NOMO-1 (cell line): ENCODE measurements around the gene COL4A1.

Source experiments
- DNase-seq, 2 experiments: peaks; one replicate each; lab custom pipeline; 2025; ENCODE audit not compliant: unreplicated experiment in 2 of 2; lab: John Stamatoyannopoulos, UW

COL4A1 gene

DNA sequence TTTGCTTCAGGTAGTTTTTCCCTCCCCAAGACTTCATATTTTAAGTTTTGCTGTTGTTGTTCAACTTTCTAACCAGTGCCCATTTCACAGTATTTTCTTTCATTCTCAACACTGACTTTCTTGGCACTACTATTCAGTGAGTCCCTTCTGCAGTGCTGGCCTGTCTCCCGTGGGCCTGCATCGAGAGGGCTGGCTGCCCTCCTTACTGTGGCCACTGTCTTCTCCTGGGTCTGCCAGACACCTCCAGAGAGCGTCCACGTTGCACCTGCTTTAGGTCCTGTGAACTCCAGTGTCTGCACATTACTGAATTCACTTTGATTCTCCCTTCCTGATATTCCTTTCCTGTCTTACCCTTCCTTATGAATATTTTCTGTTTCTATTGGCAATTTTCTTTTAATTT, 27.3 kb downstream of the COL4A1 start:
- no peak for DNase-seq

GRCh38 chr13:110278859-110279258, 28.1 kb downstream of the COL4A1 start:
- DNase-seq, result no peak

GRCh38 chr13:110277357-110277975, 29.5 kb downstream of the COL4A1 start:
- DNase-seq, result no peak

GRCh38 chr13:110276553-110276950, 30.4 kb downstream of the COL4A1 start:
- no peak for DNase-seq

DNA sequence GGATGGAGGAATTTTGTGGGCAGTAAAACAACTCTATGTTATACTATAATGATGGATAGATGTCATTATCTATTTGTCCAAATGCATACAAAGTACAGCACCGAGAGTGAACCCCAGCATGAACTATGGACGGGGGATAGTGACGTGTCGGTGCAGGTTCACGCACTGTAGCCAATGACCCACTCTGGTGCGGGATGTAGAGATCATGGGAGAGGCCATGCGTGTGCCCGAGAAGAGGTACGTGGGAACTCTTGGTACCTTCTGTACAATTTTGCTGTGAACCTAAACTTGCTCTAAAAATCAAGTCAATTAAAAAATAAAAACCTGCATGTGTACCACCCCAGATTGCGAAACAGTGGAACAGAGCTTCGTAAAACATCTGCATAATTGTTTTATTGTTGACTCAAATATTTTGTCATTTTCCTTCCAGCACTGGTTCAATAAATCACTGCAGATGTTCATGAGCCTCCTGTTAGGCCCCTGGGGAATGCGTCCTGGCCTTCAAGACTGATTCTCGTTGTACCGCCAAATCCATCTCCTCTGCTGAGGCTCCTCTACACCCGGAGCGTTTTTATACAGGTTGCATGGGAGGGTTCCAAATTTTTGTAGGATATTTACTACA, 30.9 kb downstream of the COL4A1 start:
- DNase-seq, result no peak

DNA sequence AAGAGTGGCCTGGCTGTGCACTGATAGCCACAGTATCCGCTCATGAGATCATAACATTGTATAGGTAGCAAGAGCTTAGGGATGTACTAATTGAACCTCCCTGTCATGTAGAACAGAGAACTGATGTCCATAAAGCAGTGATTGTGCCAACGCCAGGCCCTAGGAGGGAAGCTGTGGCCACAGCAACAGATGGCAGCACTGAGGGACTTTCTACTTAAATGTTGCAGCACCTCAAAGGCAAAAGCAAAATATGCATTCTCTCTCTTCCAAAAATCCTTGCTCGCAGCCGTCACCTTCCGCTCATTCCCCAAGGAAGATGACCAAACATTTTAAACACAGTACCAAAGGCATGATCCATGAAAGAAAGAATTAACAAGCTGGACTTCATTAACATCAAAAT, 32.3 kb downstream of the COL4A1 start:
- no peak for DNase-seq

GRCh38 chr13:110273254-110273653, 33.7 kb downstream of the COL4A1 start:
- no peak for DNase-seq

- no peak for DNase-seq
Observed at GRCh38 chr13:110272651-110273050, 34.3 kb downstream of the COL4A1 start.

GRCh38 chr13:110272227-110272626, 34.7 kb downstream of the COL4A1 start:
- no peak for DNase-seq

DNA sequence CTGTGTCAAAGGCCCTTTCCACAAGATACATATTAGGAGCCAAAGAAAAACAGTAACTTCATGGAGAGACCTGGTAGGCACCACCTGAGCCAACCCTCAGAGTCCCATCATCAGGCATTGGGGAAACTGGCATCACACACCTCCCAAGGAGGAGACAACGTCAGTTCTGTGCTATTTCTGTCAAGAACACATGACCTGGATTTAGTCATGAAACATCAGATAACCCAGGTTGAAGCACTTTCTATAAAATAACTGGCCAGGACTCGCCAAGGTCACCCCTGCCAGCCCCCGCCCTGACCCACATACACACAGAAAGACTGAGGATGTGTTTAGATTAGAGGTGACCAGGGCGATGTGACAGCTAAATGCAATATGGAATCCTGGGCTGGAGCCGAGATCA, 35.6 kb downstream of the COL4A1 start:
- no peak for DNase-seq

DNA sequence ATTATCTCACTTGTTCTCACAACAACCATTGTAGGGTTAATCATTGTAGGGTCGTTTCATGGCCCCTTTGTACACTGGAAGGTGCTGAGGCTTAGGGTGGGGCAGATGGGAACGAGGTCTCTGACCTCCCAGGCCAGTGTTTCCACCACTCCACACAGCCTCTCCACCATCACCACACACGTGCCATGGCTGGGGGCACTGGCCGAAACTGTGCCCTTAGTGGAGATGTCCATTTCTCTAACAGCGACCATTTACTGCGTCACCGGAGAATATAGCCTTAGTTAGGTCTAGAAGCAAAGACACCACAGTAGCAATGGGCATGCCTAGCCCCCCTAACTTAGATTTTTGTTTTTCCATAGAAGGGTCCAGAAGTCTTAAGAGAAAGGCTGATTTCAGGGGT, 36.5 kb downstream of the COL4A1 start:
- no peak for DNase-seq

GRCh38 chr13:110269509-110270185, 37.3 kb downstream of the COL4A1 start:
- DNase-seq, result no peak

GRCh38 chr13:110268576-110269185, 38.3 kb downstream of the COL4A1 start:
- DNase-seq, result no peak

DNA sequence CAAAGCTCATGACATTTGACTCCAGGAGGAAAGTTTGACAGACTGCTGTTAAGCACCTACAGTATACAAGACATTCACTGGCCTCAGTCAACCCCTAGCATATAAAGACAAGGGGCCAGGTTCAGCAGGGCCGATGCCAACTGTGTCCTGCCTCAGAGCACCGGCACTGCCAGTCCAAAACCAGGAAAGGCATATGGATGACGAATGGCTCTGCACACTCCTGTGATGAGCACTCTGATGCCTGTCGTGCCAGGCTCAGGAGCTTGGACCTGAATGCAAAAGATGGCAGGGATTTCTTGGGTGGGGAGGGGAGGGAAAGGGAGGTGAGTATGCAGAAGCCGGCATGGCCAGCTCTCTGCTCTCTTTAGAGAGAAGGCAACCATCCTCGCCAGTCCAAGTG, 38.9 kb downstream of the COL4A1 start:
- no peak for DNase-seq

DNA sequence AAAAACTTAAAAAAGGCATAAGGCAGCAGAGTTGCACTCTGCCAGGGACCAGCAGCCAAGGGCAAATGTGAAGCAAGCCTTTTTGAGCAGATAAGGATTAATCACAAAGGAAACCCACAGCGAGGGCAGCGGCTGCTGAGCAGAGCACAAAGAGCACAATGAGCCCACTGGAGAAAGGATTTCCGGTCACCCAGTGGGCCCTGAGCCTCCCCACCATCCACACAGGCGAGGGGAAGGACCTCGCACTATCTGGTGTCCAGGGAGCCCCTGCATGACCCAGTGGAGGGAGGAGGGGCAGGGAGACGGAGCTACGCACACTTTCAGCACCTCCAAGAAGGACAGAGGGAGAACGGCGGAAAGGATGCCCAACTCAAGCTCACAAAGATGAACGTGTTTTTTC, 40.0 kb downstream of the COL4A1 start:
- DNase-seq, result no peak

GRCh38 chr13:110266431-110266809, 40.5 kb downstream of the COL4A1 start:
- no peak for DNase-seq

DNA sequence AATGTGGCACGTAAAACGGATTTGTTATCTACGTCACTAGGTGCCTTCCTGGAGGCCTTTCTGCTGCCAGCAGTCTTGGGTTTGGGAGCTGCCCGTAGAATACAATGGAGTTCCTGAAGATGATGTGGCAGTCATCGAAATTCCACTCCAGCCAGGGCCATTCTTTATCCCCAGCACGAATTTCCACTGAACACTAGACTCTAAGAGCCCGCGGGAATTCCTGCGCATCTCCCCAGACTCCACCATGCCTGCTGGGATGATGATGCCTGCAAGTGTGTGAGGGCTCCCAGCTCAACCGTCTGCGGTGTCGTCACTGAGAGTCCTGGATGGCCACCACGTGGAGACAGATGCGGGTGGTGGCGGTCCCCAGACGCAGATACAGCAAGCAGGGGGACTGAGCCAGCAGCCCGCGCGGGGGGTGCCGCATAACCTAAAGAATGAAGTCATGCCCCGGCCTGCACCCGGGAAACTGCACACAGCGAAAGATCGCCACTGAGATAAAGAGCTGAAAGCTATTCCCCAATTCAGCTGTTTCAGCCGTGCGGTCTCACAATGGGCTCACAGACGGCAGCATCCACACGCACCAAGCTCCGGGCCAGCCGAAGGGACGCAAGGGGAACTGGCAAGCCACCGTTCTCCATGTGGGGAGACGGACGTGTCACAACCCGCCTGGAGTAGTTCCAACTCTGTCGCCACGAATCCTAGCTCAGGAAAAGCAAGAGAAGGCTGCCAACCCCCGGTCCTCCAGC, 41.1 kb downstream of the COL4A1 start:
- DNase-seq, result no peak

DNA sequence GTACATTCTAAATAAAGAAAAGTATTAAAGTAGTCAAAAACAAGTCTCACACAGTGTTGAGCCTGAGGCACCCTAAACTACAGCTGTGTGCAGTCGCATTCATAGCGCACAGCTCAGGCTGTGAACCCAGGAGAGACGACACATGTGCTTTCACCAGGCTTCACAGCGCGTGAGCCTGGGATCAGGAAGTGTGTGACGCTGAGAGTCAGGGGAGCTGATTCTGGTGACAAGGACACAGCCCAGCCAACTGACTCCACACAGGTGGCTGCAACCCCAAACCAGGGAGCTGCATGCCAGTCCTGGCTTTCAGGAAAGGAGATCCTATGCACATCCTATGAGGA, 41.6 kb downstream of the COL4A1 start:
- no peak for DNase-seq

DNA sequence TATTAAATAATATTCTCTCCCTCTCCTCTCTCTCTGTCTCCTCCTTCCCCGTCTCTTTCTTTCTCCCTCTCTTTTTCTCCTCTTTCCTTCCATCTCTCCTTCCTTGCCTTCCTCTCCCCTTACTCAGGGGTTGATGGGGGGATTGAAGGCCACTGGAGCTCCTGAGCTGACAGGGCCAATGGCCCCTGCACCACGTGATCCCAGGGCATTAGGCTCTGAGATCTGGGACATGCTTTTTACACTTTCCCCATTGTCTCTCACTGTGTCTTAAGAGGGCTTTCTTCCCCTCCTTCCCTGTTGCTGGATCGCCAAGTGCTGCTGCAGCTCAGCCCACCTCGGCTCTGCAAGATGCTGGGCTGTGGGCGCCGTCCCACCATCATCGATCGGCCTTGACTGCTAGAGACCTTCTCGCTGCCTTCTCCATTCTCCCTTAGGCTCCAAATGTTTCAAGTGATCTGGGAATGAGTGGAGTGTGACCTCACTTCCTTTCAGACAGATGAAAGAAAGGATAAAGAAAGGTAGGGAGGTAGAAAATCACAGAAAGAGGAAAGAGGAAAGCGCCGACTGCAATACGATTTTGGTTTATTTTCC, 42.2 kb downstream of the COL4A1 start:
- no peak for DNase-seq

- DNase-seq, result no peak
Observed at GRCh38 chr13:110263888-110264287, 43.1 kb downstream of the COL4A1 start.

DNA sequence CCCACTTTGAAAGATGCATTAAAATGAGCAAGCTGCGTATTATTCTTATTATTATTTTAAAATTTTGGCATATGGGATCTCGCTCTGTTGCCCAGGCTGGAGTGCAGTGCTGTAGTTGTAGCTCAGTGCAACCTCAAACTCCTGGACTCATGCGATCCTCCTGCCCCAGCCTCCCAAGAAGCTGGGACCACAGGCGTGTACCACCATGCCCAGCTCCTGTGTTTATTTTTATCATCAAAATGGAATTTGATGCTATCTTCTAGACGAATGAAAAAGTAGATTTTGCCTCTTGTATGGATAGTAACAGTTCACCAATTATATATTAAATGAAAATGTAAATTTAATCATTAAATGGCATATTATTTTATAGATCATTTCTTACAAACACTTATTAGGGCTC, 43.6 kb downstream of the COL4A1 start:
- DNase-seq, result no peak
